Fibroblast of skin of back (primary cell): ENCODE results near the gene JAK3.

Experiments used
- DNase-seq: peaks from one replicate; pipeline ENCODE4 v3.0.0-alpha.2; 2013

Gene JAK3

DNA sequence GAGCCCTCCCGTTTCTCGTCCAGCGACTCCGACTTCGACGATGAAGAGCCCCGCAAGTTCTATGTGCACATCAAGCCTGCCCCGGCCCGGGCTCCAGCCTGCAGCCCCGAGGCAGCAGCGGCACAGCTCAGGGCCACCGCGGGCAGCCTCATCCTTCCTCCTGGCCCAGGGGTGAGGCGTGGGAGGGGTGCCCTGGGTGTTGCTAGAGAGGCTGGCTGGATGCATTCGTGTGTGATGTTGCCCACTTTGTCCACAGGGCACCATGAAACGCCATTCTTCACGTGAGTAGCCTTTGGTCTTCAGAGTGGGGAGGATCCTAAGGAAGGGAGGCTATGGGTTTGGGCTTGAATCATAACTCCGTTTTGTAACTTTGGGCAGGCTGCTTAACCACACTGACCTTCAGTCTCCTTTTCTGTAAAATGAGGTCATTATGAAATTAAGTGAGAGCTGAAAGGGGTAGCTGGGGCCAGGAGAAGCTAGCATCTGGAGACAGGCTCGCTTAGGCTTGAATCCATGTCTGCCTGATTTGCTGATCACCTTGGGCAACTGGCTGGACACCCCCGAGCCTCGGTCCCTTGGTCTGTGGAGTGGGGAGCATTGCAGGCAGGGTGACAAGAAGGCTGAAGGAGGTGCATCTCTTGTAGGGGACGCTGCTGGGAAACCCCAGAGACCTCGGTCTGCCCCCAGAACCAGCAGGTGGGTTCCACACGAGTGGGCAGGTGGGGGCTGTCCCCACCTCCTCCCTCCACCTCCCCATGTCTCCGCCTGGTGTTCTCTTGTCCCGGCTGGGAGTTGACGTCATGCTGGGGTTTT is 71.6 kb downstream of the JAK3 start:
- DNase-seq, result no peak

DNA sequence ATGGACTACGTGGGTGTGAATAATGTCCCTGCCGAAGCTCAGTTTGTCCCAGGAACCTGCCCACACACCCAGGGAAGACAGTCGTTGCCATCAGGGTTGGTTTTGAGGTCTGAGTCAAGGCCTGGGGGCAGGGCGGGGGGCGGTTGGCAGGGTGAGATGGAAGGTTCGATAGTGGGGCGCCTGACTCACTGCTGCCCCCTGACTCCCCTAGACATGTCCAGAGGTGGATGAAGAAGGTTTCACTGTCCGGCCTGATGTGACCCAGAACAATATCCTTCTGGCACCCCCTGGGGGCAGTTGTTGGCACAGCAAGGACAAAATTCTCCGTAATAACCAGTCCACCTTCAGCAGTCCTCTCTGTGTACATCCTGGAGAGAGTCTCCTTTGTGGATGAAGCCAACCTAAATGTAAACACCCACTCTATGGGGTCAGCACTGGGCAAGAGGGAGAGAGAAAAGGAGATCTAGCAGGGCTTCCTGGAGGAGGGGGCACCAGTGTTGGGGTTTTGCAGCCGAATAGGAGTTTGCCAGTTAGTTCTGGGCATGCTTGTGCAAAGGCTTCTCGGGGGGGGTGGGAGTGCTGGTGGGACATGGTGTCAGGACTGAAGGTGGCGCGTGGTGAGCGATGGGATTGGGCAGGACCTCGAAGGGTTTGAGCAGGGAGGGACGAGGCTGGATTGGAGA is 72.4 kb downstream of the JAK3 start:
- no peak for DNase-seq
